GM13977 (cell line): ENCODE data around the gene MYCBPAP.

Experiments
- DNase-seq: peaks from one replicate; pipeline ENCODE4 v3.0.0; 2012; ENCODE audit warnings: low spot score
- in situ Hi-C: fragments of 300-500 bp; cut with MboI; formaldehyde crosslinking; loops from one replicate; pipeline ENCODE4 v1.12.0; 2022; ENCODE audit warnings: low sequenced_read_pairs, low pct_unique_long_range_greater_than_20kb, mixed read lengths, inconsistent platforms; ENCODE audit not compliant: unreplicated experiment
- TF ChIP-seq, protein P1 (sequence below): IDR thresholded peaks from 2 replicates; pipeline ENCODE4 v1.5.1; 2012; ENCODE audit warnings: mild to moderate bottlenecking, control low read depth; ENCODE audit not compliant: insufficient read depth; ENCODE audit errors: extremely low read depth, missing control alignments

Gene MYCBPAP

DNA sequence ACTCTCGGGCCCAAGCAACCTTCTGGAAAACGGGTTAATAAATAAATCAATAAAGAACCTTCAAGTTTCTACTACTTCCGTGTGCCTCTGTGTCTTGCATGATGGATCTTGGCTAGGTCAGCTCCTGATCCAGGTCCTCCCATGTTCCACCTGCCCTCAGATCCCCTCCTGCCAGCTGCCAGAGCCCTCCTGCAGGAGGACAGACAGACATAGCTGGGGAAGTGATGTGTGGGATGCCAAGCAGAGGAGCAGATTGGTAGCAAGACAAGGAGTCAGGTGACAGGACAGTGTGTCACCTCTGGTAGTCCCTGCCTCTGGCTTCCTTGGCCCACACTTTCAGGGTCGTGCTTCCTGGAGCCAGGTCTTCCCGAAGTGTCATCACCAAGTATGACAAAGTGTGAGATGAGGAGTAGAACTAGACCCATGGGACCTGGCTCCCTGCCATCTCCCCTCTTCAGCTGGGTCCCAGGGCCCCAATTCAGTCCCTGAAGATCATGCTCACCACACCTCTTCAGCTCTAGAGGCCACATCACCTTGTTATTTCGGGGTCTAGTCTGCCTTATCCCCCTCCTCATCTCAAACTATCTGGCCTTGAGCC, 23.3 kb downstream of the MYCBPAP start:
- TF ChIP-seq, protein P1, sequence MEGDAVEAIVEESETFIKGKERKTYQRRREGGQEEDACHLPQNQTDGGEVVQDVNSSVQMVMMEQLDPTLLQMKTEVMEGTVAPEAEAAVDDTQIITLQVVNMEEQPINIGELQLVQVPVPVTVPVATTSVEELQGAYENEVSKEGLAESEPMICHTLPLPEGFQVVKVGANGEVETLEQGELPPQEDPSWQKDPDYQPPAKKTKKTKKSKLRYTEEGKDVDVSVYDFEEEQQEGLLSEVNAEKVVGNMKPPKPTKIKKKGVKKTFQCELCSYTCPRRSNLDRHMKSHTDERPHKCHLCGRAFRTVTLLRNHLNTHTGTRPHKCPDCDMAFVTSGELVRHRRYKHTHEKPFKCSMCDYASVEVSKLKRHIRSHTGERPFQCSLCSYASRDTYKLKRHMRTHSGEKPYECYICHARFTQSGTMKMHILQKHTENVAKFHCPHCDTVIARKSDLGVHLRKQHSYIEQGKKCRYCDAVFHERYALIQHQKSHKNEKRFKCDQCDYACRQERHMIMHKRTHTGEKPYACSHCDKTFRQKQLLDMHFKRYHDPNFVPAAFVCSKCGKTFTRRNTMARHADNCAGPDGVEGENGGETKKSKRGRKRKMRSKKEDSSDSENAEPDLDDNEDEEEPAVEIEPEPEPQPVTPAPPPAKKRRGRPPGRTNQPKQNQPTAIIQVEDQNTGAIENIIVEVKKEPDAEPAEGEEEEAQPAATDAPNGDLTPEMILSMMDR = no peak
- DNase-seq = no peak
- in situ Hi-C loops = no loop called here

DNA sequence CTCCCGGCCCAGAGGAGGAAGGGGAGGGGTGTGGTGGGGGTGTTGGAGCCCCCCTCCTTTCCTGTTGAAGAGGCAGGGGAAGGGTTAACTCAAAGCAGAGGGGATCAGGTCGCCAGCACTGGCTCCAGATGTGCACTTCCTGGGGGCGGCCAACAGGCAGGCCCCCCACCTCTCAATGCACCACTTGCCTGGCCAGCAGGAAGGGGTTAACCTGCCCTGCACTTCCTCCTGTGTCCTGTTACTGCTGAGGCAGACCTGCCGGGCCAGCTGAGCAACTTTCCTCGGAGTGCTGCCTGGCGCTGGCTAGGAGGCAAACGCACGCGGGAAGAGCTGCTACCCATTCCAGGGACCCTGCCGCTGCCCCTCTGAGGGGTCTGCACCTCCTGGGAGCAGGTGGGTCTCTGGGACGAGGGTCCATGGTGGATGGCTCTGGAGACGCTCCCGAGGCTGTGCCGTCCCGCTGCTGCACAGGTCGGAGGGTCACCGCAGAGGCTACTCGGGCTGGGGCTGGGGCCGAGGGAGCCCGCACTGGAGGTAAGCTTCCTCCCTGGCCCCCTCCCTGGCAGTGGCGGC, 24.3 kb downstream of the MYCBPAP start, which contains the start of gene EPN3:
EPN3 (plus strand) TSS at position 284 of the 573 bp plus-strand sequence. CDS start 3,822 bp downstream, outside the sequence.
- TF ChIP-seq, protein P1 = no peak
- in situ Hi-C loops = no loop called here
- no peak for DNase-seq

DNA sequence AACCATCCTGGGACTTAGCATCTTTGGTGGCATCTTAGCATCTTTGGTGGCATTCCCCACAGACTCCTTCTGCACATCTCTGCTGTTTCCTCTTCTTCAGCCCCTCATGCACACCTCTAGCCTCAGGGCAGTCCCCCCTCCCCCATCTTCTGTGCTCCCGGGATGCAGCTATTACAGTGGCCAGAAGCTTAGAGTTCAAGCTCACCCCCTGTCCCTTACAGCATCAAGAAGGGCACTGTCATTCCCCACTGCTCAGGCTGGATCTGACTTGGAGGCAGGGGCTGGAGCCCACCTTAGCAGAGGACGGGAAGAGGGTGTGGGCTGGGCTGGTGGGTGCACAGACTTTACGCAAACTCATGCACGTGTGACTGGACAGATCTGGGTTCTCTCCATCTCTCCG, 24.9 kb downstream of the MYCBPAP start:
- in situ Hi-C loops = no loop called here
- no peak for DNase-seq
- TF ChIP-seq, protein P1 = no peak

DNA sequence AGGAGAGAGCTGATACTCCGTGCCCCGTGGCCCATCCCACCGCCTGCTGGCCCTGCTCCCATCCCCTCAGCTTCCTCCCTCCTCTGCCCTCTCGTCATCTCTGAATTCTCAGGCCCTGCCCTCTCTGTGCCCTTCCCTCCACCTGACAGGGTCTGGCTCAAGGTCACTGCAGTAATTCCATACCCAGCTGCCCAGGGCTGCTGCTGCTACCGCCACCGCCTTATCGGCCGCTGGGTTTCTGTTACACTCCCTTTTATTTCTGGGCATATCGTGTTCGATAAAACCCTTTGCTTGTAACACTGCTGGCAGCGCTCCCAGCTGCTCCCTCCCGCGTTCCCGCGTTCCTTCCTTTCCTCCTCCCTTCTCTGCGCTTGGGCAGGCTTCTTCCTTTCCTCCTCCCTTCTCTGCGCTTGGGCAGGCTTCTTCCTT, 25.5 kb downstream of the MYCBPAP start:
- DNase-seq = no peak
- in situ Hi-C loops = no loop called here

DNA sequence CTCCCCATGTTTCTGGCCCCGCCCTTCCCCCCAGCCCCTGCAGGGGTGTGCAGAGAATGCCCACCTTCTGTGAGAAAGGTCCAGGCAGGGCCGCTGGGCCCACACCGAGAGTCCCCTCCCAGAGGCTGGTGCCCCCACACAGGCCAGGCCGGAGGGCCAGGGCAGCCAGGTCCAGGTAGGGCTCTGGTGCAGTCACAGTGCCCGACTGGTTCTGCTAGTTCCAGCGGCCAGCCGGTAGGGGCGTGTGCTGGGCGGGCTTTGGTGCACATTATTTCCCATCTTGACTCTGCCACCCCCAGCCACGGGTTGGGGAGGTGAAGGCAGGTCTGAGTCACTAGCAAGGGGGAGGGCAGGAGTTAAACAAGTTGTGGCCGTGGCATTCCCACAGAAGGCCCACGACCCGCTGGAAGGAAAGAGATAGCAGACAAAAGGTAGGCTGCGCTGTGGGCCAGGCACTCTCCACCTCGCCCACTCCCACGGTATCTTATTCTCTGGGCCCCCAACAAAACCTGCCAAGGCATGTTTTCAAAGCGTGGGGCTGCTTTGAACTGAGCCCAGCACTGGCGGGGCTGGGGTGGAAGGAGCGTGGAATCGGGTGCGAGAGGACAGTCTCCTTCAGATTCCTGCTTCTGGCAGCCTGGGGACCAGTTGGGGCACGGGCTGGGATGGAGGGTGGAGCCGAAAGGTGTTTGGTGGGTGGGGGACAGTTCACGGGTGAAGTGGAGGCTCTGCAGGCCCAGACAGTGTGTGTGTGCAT, 26.2 kb downstream of the MYCBPAP start:
- in situ Hi-C loops = no loop called here

More for the DNA sequence above, 25.5 kb downstream of the MYCBPAP start:
- TF ChIP-seq, protein P1 = no peak

DNA sequence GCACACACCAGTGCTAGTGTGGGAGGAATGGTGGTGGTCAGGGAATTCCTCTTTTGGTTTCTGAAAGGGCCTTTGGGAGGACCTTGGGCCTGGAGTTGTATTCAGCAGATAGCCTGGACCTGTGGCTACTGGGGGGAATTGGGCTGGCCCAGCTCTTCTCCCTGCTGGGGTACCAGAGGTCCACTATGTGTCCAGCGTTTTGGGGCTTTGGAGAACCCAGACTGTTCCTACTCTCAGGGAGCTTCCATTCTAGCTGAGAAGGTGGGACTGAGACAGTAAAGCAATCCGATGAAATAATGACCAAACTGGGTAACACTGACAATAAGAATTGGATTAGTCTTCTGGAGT, 26.7 kb downstream of the MYCBPAP start:
- TF ChIP-seq, protein P1 = no peak
- in situ Hi-C loops = no loop called here
- DNase-seq = no peak

More for the DNA sequence above, 26.2 kb downstream of the MYCBPAP start:
- DNase-seq = no peak
- TF ChIP-seq, protein P1 = no peak
